OCI-LY7 (cell line): Measurements from ENCODE around the gene ADAMTS9. TPM values are rescaled to one million over a fixed set of nuclear protein-coding genes. Genes with fewer than 3 reads are reported as not detected.

Experiments used
- BruUV-seq: library from RNA; stranded (reverse); fragments of 400-500 nt; replicated peaks from 2 replicates; lab custom pipeline; 2021; lab: Mats Ljungman, UMichigan
- CTCF ChIA-PET: fragments of 300-600 bp; sonication (Branson Sonifier 250); formaldehyde crosslinking; loops from one replicate; lab custom pipeline; 2022; ENCODE audit warnings: antibody characterized with exemption; ENCODE audit not compliant: unreplicated experiment; lab: Charles Lee
- POLR2A ChIA-PET: fragments of 300-600 bp; sonication (Branson Sonifier 250); formaldehyde crosslinking; loops from one replicate; lab custom pipeline; 2022; ENCODE audit warnings: antibody characterized with exemption; lab: Charles Lee
- DNase-seq: peaks from one replicate; pipeline ENCODE4 v3.0.0-alpha.2; 2015; ENCODE audit warnings: low spot score
- H2AFZ ChIP-seq: fragments of 200-600 bp; sonication (generic), shearing (Covaris generic); 2 replicates; pipeline ENCODE4 v1.6.1; 2014; ENCODE audit warnings: mild to moderate bottlenecking, antibody characterized with exemption, low read length, moderate library complexity
- H3K27ac ChIP-seq: fragments of 200-600 bp; sonication (generic); 2 replicates; pipeline ENCODE4 v1.5.1; 2014; ENCODE audit warnings: mixed run types, low read depth, mild to moderate bottlenecking, moderate library complexity, low read length, inconsistent platforms; ENCODE audit not compliant: poor library complexity, severe bottlenecking
- H3K36me3 ChIP-seq: fragments of 200-600 bp; sonication (generic); 2 replicates; pipeline ENCODE4 v1.6.1; 2014; ENCODE audit warnings: mild to moderate bottlenecking, antibody characterized with exemption, low read length, moderate library complexity, mixed read lengths; ENCODE audit not compliant: insufficient read depth
- H3K4me1 ChIP-seq: fragments of 200-600 bp; sonication (generic); 2 replicates; pipeline ENCODE4 v1.5.1; 2014; ENCODE audit warnings: mild to moderate bottlenecking, low read length; ENCODE audit not compliant: insufficient read depth, poor library complexity, severe bottlenecking
- H3K4me2 ChIP-seq: fragments of 200-600 bp; sonication (generic); 2 replicates; pipeline ENCODE4 v1.6.1; 2014; ENCODE audit warnings: mild to moderate bottlenecking, low read length
- H3K4me3 ChIP-seq: fragments of 200-600 bp; sonication (generic); 2 replicates; pipeline ENCODE4 v1.5.1; 2014; ENCODE audit warnings: mild to moderate bottlenecking, low read depth, low read length; ENCODE audit not compliant: poor library complexity, severe bottlenecking
- H3K79me2 ChIP-seq: fragments of 200-600 bp; sonication (generic); 2 replicates; pipeline ENCODE4 v1.6.1; 2016; ENCODE audit warnings: low read depth, mild to moderate bottlenecking, low read length, moderate library complexity, mixed read lengths; ENCODE audit not compliant: insufficient read depth
- H3K9me2 ChIP-seq: fragments of 200-600 bp; sonication (generic); 2 replicates; pipeline ENCODE4 v1.6.1; 2016; ENCODE audit warnings: mild to moderate bottlenecking, low read length, mixed read lengths; ENCODE audit not compliant: insufficient read depth
- H3K9me3 ChIP-seq: fragments of 200-600 bp; sonication (generic); 2 replicates; pipeline ENCODE4 v1.6.1; 2014; ENCODE audit warnings: mild to moderate bottlenecking, mixed run types, low read length, mixed read lengths
- H4K20me1 ChIP-seq: fragments of 200-600 bp; sonication (generic); 2 replicates; pipeline ENCODE4 v1.6.1; 2014; ENCODE audit warnings: mild to moderate bottlenecking, antibody characterized with exemption, low read length, moderate library complexity, mixed read lengths; ENCODE audit not compliant: insufficient read depth
- CTCF ChIP-seq: fragments of 200-600 bp; sonication (generic); conservative IDR thresholded peaks from 2 replicates; pipeline ENCODE4 v1.5.1; 2014; ENCODE audit warnings: mild to moderate bottlenecking, antibody characterized with exemption, low read length, moderate library complexity, mixed read lengths
- EZH2phosphoT487 ChIP-seq: fragments of 200-600 bp; sonication (generic); IDR thresholded peaks from 2 replicates; pipeline ENCODE4 v1.6.1; 2018; ENCODE audit warnings: low read depth, borderline replicate concordance, mild to moderate bottlenecking, mixed run types, antibody characterized with exemption, low read length, moderate library complexity, mixed read lengths
- intact Hi-C: fragments of 100-400 bp; cut with micrococcal nuclease; formaldehyde crosslinking; loops from one replicate; pipeline ENCODE4 v1.10.0; 2022; ENCODE audit not compliant: unreplicated experiment
- total RNA-seq, 2 experiments: library from RNA; depleted of rRNA in 1 of 2; stranded (reverse); fragments of >200 nt in 1 of 2; shearing (Covaris generic) in 1 of 2; gene quantifications; 2 replicates each; pipeline ENCODE4 v1.2.3, GENCODE V29; 2014 to 2022

Gene ADAMTS9
- total RNA-seq, 2 experiments from 2014 or later = not detected

- H3K4me2 ChIP-seq = no peak overlapping the region
- POLR2A ChIA-PET = no interaction called here
These were observed 178.6 kb downstream of the ADAMTS9 start for GRCh38 chr3:64509206-64509605.

GRCh38 chr3:64508140-64508539 lies 179.7 kb downstream of the ADAMTS9 start:
- H3K79me2 ChIP-seq = no peaks in the 10 kb centered on the region
- no peak overlapping the region for H3K27ac ChIP-seq
- no peaks in the 10 kb centered on the region for H3K4me1 ChIP-seq
- H3K4me3 ChIP-seq = no peak overlapping the region
- H3K36me3 ChIP-seq = no peaks in the 10 kb centered on the region
- intact Hi-C loops = no loop called here
- H4K20me1 ChIP-seq = no peaks in the 10 kb centered on the region
- ChIA-PET POLR2A (no interaction called here), CTCF (no interaction called here)
- no peaks in the 10 kb centered on the region for H3K9me3 ChIP-seq
- no peaks in the 10 kb centered on the region for H3K9me2 ChIP-seq
- DNase-seq = no peak
- H3K4me2 ChIP-seq = no peak overlapping the region
- no peak overlapping the region for H2AFZ ChIP-seq
- no TSS peak for BruUV-seq
- no peak for TF ChIP-seq EZH2phosphoT487
- TF ChIP-seq CTCF = no peak

More at GRCh38 chr3:64509206-64509605, 178.6 kb downstream of the ADAMTS9 start:
- Histone ChIP-seq H3K4me1 (no peaks in the 10 kb centered on the region), H3K9me3 (no peaks in the 10 kb centered on the region), H3K4me3 (no peak overlapping the region), H3K36me3 (no peaks in the 10 kb centered on the region), H3K27ac (no peak overlapping the region), H2AFZ (no peak overlapping the region), H4K20me1 (no peaks in the 10 kb centered on the region), H3K79me2 (no peaks in the 10 kb centered on the region), H3K9me2 (no peaks in the 10 kb centered on the region)
- DNase-seq = no peak
- CTCF ChIA-PET = no interaction called here
- no peak for TF ChIP-seq CTCF
- TF ChIP-seq EZH2phosphoT487 = no peak
- intact Hi-C loops = no loop called here
- BruUV-seq = no TSS peak

GRCh38 chr3:64506255-64506654 lies 181.5 kb downstream of the ADAMTS9 start:
- H3K9me3 ChIP-seq = no peaks in the 10 kb centered on the region
- intact Hi-C loops = no loop called here
- TF ChIP-seq CTCF (no peak), EZH2phosphoT487 (no peak)
- CTCF ChIA-PET = interaction anchor here (0.5 kb wide), 1 partner anchor 192 kb away, joined by 3 read pairs; no protein-coding TSS in a partner anchor
- DNase-seq = no peak
- H3K4me1 ChIP-seq = no peaks in the 10 kb centered on the region
- no TSS peak for BruUV-seq
- no peak overlapping the region for H3K4me2 ChIP-seq
- H3K79me2 ChIP-seq = no peaks in the 10 kb centered on the region
- H4K20me1 ChIP-seq = no peaks in the 10 kb centered on the region
- H3K4me3 ChIP-seq = no peak overlapping the region
- H2AFZ ChIP-seq = no peak overlapping the region
- H3K9me2 ChIP-seq = no peaks in the 10 kb centered on the region
- H3K36me3 ChIP-seq = no peaks in the 10 kb centered on the region
- POLR2A ChIA-PET = interaction anchor here (0.6 kb wide), 2 partner anchors 84 to 496 kb away, joined by 3 read pairs; no protein-coding TSS in a partner anchor
- H3K27ac ChIP-seq = no peak overlapping the region
